NCI-H69 (cell line): ENCODE results near the gene RASAL2.

Source experiments
- DNase-seq: peaks from one replicate; lab custom pipeline; 2025; lab: John Stamatoyannopoulos, UW

RASAL2 gene

GRCh38 chr1:178282949-178283367, 189.1 kb downstream of the RASAL2 start:
- peak; percentile 54 for DNase-seq

- peak; percentile 39 for DNase-seq
Measured at GRCh38 chr1:178283409-178283808, 189.5 kb downstream of the RASAL2 start.

DNA sequence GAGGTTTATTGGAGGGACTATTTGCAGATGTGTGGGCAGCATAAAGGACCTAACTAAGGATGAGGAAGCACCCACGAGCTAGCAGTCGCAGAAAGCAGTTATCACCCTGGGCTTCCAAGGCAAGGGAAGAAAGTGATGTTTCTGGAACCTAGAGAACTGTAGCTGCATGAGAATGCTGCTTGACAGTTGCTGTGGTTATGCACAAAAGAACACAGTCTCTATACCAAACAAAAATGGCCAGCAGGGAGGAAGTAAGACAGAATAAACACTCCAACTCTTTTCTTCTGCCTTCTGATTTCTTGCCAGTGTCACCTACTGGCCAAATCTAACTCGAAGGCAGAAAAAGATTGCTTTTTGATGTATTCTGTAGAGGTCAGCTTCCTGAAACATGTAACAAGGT, 190.2 kb downstream of the RASAL2 start:
- DNase-seq, result peak; percentile 12

DNA sequence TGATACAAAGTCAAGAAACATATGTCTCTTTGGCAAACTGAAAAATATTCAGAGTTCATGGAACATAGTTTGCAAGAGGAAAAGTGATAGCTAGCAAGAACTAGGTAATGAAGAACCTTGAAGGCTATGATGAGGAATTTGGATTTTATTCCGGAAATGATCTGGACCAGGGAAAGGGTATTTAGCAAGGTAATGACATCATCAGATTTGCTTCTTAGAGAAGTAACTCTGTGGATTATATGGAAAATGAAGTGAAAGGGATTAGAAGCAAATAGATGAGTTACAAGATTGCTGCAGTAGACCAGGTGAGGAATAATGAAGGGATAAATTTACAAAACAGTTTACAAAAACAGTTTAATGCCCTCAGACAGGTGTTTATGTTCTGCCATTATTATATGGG, 197.3 kb downstream of the RASAL2 start:
- no peak for DNase-seq

- no peak for DNase-seq
Measured at GRCh38 chr1:178294654-178295053, 200.8 kb downstream of the RASAL2 start.

GRCh38 chr1:178300352-178300699, 206.4 kb downstream of the RASAL2 start:
- DNase-seq, result no peak

DNA sequence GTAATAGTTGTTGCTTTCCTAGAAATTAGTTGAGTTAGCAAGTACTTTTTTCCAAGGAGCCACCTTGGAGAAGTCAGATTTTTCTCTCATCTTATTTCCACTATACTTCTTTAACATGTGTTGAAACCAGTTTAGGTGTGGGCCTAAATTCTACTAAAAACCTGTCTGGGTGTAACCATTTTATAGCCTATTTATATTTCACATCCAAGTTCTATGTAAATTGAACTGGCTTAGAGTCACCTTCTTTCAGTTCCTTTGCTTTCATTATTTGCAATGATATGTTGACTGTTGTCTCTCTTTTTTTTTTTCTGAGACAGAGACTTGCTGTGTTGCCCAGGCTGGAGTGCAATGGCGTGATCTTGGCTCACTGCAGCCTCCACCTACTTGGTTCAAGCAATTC, 207.2 kb downstream of the RASAL2 start:
- no peak for DNase-seq

DNA sequence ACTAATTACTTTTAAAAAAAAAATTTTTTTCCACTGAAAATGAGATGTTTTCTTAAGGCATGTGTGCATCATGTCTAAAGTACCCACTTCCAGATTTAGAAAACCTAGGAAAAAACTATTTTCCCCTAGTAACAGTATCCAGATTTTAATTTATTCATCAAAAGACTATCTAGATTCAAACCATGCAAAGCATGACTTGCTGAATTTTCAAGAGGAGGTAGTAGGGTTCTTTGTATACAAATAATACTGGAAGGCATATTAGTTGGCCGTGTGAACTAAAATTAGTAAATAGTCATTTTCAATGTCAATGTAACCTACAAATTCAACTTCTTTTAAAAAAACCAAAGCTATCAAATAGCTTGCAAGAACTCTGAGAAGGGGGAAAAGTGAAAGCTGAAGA, 213.4 kb downstream of the RASAL2 start:
- no peak for DNase-seq

GRCh38 chr1:178308438-178308837, 214.5 kb downstream of the RASAL2 start:
- DNase-seq, result no peak

DNA sequence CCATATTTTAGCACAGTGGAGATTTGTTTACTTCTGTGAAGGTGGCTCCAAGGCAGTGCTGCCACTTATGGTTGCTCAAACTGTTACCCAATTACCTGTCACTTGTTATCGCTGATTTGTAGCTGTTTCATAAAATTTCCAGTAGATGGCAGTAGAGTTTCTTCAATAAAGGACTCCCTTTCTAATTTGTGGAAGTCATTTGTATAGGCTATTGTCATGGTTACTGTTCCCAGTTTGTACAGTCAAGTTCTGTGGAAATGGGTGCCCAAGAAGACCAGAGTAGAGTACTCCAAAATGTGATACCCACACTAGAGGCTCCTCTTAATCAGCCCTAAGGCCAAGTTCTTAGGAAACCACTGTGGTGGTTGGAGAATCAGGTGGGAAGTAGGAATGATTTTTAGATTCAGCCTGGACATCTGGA, 216.8 kb downstream of the RASAL2 start:
- DNase-seq, result peak; percentile 74

- no peak for DNase-seq
Measured at GRCh38 chr1:178311164-178311563, 217.3 kb downstream of the RASAL2 start.

GRCh38 chr1:178320280-178320982, 226.5 kb downstream of the RASAL2 start:
- peak; percentile 36 for DNase-seq

GRCh38 chr1:178323067-178323466, 229.2 kb downstream of the RASAL2 start:
- DNase-seq, result no peak

DNA sequence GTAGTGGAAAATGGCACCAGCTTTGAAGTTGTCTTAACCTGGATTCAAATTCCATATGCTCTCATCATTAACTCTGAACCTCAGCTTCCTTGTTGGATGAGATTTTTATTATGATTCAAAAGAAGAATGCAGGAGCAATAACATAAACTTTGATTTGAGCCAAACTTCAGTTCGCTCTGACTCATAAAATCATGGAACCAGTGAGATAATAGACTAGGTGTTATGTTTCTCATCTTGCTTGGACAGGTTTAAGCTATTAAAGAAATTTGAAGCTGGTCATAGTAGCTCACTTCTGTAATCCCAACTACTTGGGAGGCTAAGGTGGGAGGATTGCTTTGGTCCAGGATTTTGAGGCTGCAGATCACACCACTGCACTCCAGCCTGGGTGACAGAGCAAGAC, 230.1 kb downstream of the RASAL2 start:
- no peak for DNase-seq

GRCh38 chr1:178328728-178329127, 234.8 kb downstream of the RASAL2 start:
- DNase-seq, result no peak

- DNase-seq, result no peak
Measured at GRCh38 chr1:178330153-178330552, 236.2 kb downstream of the RASAL2 start.

- DNase-seq, result peak; percentile 63
Measured at GRCh38 chr1:178330848-178331497, 237.1 kb downstream of the RASAL2 start.

DNA sequence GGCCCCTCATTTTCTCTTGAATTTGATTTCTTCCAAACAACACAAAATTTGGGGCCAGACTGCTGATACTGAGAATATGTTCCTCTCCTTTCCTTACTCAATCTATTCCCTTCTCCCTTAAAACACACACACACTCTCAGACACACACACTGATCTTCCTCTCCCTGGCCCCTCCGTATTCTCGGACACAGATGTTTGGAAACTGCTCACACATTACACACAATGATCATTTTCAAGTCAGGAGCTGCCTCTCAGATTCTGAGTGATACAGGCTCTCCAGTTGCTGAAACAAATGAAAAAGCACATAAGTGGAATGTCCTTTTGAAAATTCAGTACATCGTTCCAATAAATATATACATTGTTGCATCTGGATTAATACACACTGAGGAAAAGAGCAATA, 241.5 kb downstream of the RASAL2 start:
- DNase-seq, result no peak

DNA sequence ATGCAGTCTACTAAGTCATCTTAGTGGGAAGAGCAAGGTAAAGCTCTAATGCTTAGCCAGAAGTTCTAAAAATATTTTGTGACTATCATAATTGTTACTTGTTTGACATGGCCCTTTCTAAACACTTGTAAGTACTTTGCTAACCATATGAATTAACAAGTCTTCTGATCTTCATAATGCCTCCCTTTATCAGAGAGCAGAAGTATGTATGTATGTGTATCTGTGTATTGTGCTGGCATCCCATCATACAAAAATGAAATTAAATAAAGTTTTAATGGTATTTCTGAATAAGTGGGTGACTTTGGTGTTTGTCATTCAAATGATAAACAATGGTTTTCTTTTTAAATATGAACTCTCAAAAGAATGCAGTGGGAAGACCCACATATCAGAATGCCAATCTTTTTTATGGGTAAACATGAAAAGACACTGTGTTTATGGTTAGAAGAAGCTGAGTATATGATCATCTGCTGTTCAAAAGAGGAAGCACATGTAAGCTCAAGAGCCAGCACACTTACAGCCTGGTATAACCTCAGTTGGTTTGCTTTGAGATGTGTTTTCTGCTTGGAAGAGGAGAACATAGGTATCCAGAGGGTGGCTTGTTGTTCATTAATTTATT, 243.3 kb downstream of the RASAL2 start:
- no peak for DNase-seq

DNA sequence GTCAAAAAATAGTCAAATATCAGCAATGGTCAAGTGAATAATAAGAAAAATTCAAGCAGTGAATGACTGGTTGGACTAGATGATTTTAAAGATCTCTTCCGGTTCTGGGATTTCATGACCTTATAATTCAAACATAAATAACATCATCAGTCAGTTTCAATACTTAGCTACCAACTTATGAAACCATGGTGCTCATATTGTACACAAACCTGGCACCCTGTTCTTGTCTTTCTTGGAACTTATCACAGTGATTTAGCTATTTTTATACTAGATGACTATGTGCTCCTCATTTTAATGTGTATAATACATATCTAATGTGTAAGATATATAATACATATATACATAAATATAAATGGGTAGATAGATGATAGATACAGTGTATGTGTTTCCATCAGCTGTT, 245.9 kb downstream of the RASAL2 start:
- no peak for DNase-seq

DNA sequence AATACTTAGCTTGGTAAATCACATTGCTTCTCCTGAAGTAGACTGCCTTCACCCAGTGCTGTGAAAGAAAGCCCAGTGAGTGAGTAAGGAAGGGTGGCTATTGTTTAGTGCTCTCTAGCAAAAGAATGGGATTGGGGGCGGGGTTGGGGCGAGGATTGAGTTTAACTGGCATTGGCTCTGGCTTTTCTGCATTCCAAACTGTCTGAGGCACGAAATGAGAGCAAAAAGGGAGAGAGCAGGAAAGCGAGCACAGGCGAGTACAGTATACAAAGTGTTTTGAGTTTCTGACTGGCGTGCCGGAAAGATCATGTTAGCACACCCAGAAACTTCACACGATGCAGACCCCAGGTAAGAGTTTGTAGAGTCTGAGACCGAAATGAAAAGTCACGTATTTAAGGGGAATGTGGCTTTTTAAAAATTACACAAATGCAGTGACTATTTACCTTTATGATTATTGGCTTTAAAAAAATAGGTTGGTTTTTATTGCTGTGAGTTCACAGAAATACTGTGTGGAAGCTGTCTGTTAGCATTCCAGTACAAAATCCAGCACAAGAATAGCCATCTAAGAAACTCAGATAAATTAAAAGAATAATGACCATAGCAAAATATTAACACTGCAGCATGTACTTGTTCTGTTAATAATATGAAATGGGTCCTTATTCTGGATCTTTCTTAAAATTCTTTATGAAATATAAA, 247.5 kb downstream of the RASAL2 start:
- DNase-seq, result no peak

DNA sequence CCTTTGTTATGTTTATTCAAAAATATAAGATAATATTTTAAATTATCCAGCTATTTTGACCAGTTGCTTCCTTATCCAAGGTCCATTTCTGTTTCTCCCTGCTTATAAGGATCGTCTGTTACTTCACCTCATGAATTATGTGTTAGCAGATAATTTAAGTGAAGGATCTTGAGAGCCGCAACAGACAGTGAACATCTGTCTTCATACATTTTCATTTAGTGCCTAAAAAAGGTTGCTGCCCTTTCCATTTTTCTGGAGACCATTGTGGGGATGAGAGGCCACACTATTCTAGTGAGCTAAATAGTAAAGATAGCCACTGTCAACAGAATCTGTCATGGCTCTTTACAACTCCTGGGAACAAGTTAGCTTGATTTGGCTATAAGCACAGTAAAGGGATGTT, 248.8 kb downstream of the RASAL2 start:
- DNase-seq, result no peak
